Dermis microvascular lymphatic vessel endothelial cell (primary cell): Measurements from ENCODE around the gene ARCN1. TPM values are rescaled to one million over a fixed set of nuclear protein-coding genes. Genes with fewer than 3 reads are reported as not detected.

ENCODE experiments used
- DNase-seq, 2 donors: peaks; one replicate each; pipeline versions ENCODE4 v3.0.0 to v3.0.0-alpha.2; 2010; ENCODE audit warnings: low read depth in 2 of 2
- total RNA-seq: library from RNA; depleted of rRNA; stranded (reverse); fragments of >200 nt; gene quantifications from 2 replicates; pipeline ENCODE4 v1.2.1, GENCODE V29; 2014

ARCN1 gene
- total RNA-seq: 70.3 and 70.7 TPM in 2 replicates

GRCh38 chr11:118572061-118572980, at the start of gene ARCN1:
Gene ARCN1 (plus strand): TSS chr11:118572409. CDS start chr11:118572548, 139 bp downstream.
- DNase-seq: peak; percentile 28 to 78

- peak in 1 of 2 donors; percentile 45 for DNase-seq
Observed at GRCh38 chr11:118522571-118523072, 49.6 kb upstream of the ARCN1 start.

- DNase-seq: no peak
Observed at GRCh38 chr11:118524356-118524755, 47.9 kb upstream of the ARCN1 start.

GRCh38 chr11:118524757-118525470, 47.3 kb upstream of the ARCN1 start:
- no peak for DNase-seq

GRCh38 chr11:118526688-118527087, 45.5 kb upstream of the ARCN1 start:
- DNase-seq: no peak

- DNase-seq: no peak
Observed at GRCh38 chr11:118527109-118527508, 45.1 kb upstream of the ARCN1 start, which contains the start of gene TTC36. Gene TTC36 (plus strand): TSS chr11:118527474. CDS start chr11:118527495, 21 bp downstream.

GRCh38 chr11:118528511-118528910, 43.7 kb upstream of the ARCN1 start:
- no peak for DNase-seq

- DNase-seq: no peak
Observed at GRCh38 chr11:118529584-118530175, 42.5 kb upstream of the ARCN1 start.

GRCh38 chr11:118530180-118530682, 42.0 kb upstream of the ARCN1 start:
- DNase-seq: peak; percentile 44 to 48

- peak in 1 of 2 donors; percentile 67 for DNase-seq
Observed at GRCh38 chr11:118530683-118531596, 41.3 kb upstream of the ARCN1 start, which contains the start of gene TMEM25. Gene TMEM25 (plus strand): TSS chr11:118531192. CDS start chr11:118531802, 610 bp downstream.

GRCh38 chr11:118531597-118532084, 40.6 kb upstream of the ARCN1 start:
- DNase-seq: no peak

- DNase-seq: no peak
Observed at GRCh38 chr11:118532091-118532490, 40.1 kb upstream of the ARCN1 start.

GRCh38 chr11:118532852-118533768, 39.1 kb upstream of the ARCN1 start:
- no peak for DNase-seq

- DNase-seq: no peak
Observed at GRCh38 chr11:118533769-118534729, 38.2 kb upstream of the ARCN1 start.

GRCh38 chr11:118535261-118535660, 36.9 kb upstream of the ARCN1 start:
- DNase-seq: no peak

GRCh38 chr11:118536726-118537125, 35.5 kb upstream of the ARCN1 start:
- DNase-seq: no peak

- DNase-seq: peak in 1 of 2 donors; percentile 20
Observed at GRCh38 chr11:118537409-118537980, 34.7 kb upstream of the ARCN1 start.
